PC-9 (cell line): ENCODE measurements around the gene SH3PXD2B.

Experiments used
- EZH2 ChIP-seq: fragments of 200-600 bp; sonication (generic); IDR thresholded peaks from 2 replicates; pipeline ENCODE4 v1.8.0; 2017; ENCODE audit warnings: antibody characterized with exemption, low read depth
- TF ChIP-seq, protein P1 (sequence below): fragments of 200-600 bp; sonication (generic); conservative IDR thresholded peaks from 2 replicates; pipeline ENCODE4 v1.6.1; 2017; ENCODE audit warnings: mixed run types, antibody characterized with exemption, mild to moderate bottlenecking, moderate library complexity

GRCh38 chr5:172466062-172466461 is 11.7 kb upstream of the SH3PXD2B start:
- TF ChIP-seq, protein P1, sequence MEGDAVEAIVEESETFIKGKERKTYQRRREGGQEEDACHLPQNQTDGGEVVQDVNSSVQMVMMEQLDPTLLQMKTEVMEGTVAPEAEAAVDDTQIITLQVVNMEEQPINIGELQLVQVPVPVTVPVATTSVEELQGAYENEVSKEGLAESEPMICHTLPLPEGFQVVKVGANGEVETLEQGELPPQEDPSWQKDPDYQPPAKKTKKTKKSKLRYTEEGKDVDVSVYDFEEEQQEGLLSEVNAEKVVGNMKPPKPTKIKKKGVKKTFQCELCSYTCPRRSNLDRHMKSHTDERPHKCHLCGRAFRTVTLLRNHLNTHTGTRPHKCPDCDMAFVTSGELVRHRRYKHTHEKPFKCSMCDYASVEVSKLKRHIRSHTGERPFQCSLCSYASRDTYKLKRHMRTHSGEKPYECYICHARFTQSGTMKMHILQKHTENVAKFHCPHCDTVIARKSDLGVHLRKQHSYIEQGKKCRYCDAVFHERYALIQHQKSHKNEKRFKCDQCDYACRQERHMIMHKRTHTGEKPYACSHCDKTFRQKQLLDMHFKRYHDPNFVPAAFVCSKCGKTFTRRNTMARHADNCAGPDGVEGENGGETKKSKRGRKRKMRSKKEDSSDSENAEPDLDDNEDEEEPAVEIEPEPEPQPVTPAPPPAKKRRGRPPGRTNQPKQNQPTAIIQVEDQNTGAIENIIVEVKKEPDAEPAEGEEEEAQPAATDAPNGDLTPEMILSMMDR: no peak
- no peak for TF ChIP-seq EZH2
